Activated CD8-positive, alpha-beta T cell treated with anti-CD3 and anti-CD28 coated beads for 36 hours (primary cell): ENCODE measurements around the gene RHOD. TPM values are rescaled to one million over a fixed set of nuclear protein-coding genes. Genes with fewer than 3 reads are reported as not detected.

Experiments
- ATAC-seq: fragments of 200-7000 bp; cut with Tn5 transposase; one replicate; pipeline ENCODE4 v1.10.0; 2021; ENCODE audit warnings: mild to moderate bottlenecking, moderate library complexity
- CTCF ChIA-PET: fragments of 350-600 bp; sonication (Branson Sonifier 250); formaldehyde crosslinking; loops from one replicate; lab custom pipeline; 2021; ENCODE audit warnings: antibody characterized with exemption; lab: Charles Lee
- POLR2A ChIA-PET: fragments of 350-600 bp; sonication (Branson Sonifier 250); formaldehyde crosslinking; loops from one replicate; lab custom pipeline; 2021; ENCODE audit warnings: antibody characterized with exemption; lab: Charles Lee
- DNase-seq: peaks from one replicate; pipeline ENCODE4 v3.0.0-alpha.2; 2020
- H3K27ac Mint-ChIP-seq: one replicate; pipeline ENCODE4 v1.8.0; 2021; ENCODE audit warnings: mild to moderate bottlenecking, mixed read lengths
- H3K27me3 Mint-ChIP-seq: one replicate; pipeline ENCODE4 v1.8.0; 2021; ENCODE audit warnings: mixed read lengths
- H3K36me3 Mint-ChIP-seq: one replicate; pipeline ENCODE4 v1.8.0; 2021; ENCODE audit warnings: low read depth, mixed read lengths
- H3K4me1 Mint-ChIP-seq: one replicate; pipeline ENCODE4 v1.8.0; 2021; ENCODE audit warnings: low read depth, mixed read lengths
- H3K4me3 Mint-ChIP-seq: one replicate; pipeline ENCODE4 v1.8.0; 2021; ENCODE audit warnings: mild to moderate bottlenecking, moderate library complexity, mixed read lengths
- H3K9me3 Mint-ChIP-seq: one replicate; pipeline ENCODE4 v1.8.0; 2021; ENCODE audit warnings: mixed read lengths
- CTCF ChIP-seq: fragments of 200-600 bp; IDR thresholded peaks from one replicate; pipeline ENCODE4 v1.8.0; 2022; ENCODE audit warnings: antibody characterized with exemption, mild to moderate bottlenecking
- intact Hi-C: fragments of 100-400 bp; cut with micrococcal nuclease; formaldehyde crosslinking; loops from one replicate; pipeline ENCODE4 v1.10.0; 2022
- total RNA-seq, 2 experiments: library from RNA; stranded (reverse); gene quantifications; one replicate each; pipeline ENCODE4 v1.2.3, GENCODE V29; 2021

Gene RHOD
- total RNA-seq, 2 experiments from 2014 or later = 0.56 TPM; not detected in 1

DNA sequence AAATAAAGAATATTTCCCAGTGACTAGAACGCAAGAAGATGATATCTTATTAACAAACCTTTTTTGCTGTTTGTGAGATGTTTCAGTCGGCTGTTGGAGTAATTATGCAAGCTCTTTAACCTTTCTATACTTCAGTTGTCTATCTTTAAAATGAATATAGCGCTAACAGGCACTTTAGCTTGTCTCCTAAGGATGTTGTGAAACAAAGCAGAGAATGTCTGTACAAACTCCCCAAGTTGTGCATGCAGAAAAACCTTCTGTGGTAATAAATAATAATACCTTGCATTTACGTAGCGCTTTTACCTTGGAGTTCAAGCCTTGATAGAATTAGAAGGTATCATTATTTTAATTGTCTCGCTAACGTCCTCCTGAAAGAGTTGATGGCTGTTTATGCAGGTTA, 60.5 kb downstream of the RHOD start:
- Mint-ChIP-seq H3K36me3 (peaks cover 19% of the 10 kb centered on the region), H3K9me3 (no peaks in the 10 kb centered on the region), H3K27ac (peak overlapping the region; percentile 85), H3K27me3 (no peaks in the 10 kb centered on the region), H3K4me3 (peak overlapping the region; percentile 73), H3K4me1 (peaks cover 32% of the 10 kb centered on the region)
- intact Hi-C loops = no loop called here
- ChIA-PET CTCF (interaction anchor here (1.2 to 3.0 kb wide), 3 partner anchors 12 to 36 kb away, joined by 3 to 17 read pairs (median 3); no protein-coding TSS in a partner anchor), POLR2A (interaction anchor here (0.9 to 2.5 kb wide), 4 partner anchors 8 to 74 kb away, joined by 3 to 16 read pairs (median 4); no protein-coding TSS in a partner anchor)
- DNase-seq (no peak), ATAC-seq (no peak)
- TF ChIP-seq CTCF = no peak

GRCh38 chr11:67117672-67118180, 61.1 kb downstream of the RHOD start:
- Mint-ChIP-seq H3K36me3 (peaks cover 19% of the 10 kb centered on the region), H3K9me3 (no peaks in the 10 kb centered on the region), H3K27me3 (no peaks in the 10 kb centered on the region), H3K27ac (peak overlapping the region; percentile 85), H3K4me1 (peaks cover 32% of the 10 kb centered on the region), H3K4me3 (peak overlapping the region; percentile 73)
- intact Hi-C loops = no loop called here
- POLR2A ChIA-PET = interaction anchor here (0.9 to 2.5 kb wide), 4 partner anchors 9 to 75 kb away, joined by 3 to 16 read pairs (median 4); no protein-coding TSS in a partner anchor
- CTCF ChIA-PET = interaction anchor here (0.9 to 3.0 kb wide), 4 partner anchors 8 to 37 kb away, joined by 3 to 17 read pairs (median 4); no protein-coding TSS in a partner anchor
- DNase-seq (peak; percentile 77), ATAC-seq (peak; percentile 18)
- TF ChIP-seq CTCF = no peak

- peak; percentile 7 for ATAC-seq
These were observed 61.6 kb downstream of the RHOD start for GRCh38 chr11:67118181-67118766.

GRCh38 chr11:67118801-67119584, 62.3 kb downstream of the RHOD start, which contains the start of gene KDM2A:
KDM2A (plus strand) TSS chr11:67119263; CDS start chr11:67121317, 2,054 bp downstream.
- ATAC-seq = peak; percentile 83
- DNase-seq = peak; percentile 99
- Mint-ChIP-seq H3K4me3 (peak within 1 kb of the TSS; percentile 100), H3K27ac (peak within 1 kb of the TSS; percentile 96), H3K4me1 (peaks cover 31% of the 10 kb centered on the region), H3K36me3 (peaks cover 23% of the 10 kb centered on the region), H3K27me3 (no peaks in the 10 kb centered on the region), H3K9me3 (no peaks in the 10 kb centered on the region)
- TF ChIP-seq CTCF = no peak
- intact Hi-C loops = no loop called here
- ChIA-PET CTCF (interaction anchor here (1.0 to 1.1 kb wide), 3 partner anchors 37 to 234 kb away, joined by 3 to 5 read pairs (median 3); partner anchors contain the start of gene POLD4), POLR2A (interaction anchor here (0.5 to 2.5 kb wide), 4 partner anchors 14 to 121 kb away, joined by 3 to 16 read pairs (median 4); no protein-coding TSS in a partner anchor)

More at GRCh38 chr11:67118181-67118766, 61.6 kb downstream of the RHOD start:
- ChIA-PET CTCF (interaction anchor here (0.9 to 3.0 kb wide), 4 partner anchors 9 to 235 kb away, joined by 3 to 17 read pairs (median 4); partner anchors contain the start of gene POLD4), POLR2A (interaction anchor here (0.7 to 2.5 kb wide), 4 partner anchors 9 to 122 kb away, joined by 3 to 16 read pairs (median 4); no protein-coding TSS in a partner anchor)
- Mint-ChIP-seq H3K9me3 (no peaks in the 10 kb centered on the region), H3K27me3 (no peaks in the 10 kb centered on the region), H3K4me3 (peak overlapping the region; percentile 70), H3K27ac (peak overlapping the region; percentile 83), H3K36me3 (peaks cover 21% of the 10 kb centered on the region), H3K4me1 (peaks cover 33% of the 10 kb centered on the region)
- peak; percentile 68 for DNase-seq
- intact Hi-C loops = no loop called here
- TF ChIP-seq CTCF = no peak
